ENCODE data around the gene CLEC5A. TPM values are rescaled to one million over a fixed set of nuclear protein-coding genes. Genes with fewer than 3 reads are reported as not detected.
"Not testable (repeated sequence)": the region's sequence is repeated elsewhere in the genome, so short reads cannot be mapped to it uniquely, and the experiment has no call there.

CLEC5A gene
- total RNA-seq, 1 donor from 2014 or later: not detected

GRCh38 chr7:141949451-141949850, 2.7 kb upstream of the CLEC5A start:
- no peak for DNase-seq (ENCODE audit: low read depth)

- DNase-seq (ENCODE audit: low read depth): no peak
Observed at GRCh38 chr7:141949021-141949420, 2.2 kb upstream of the CLEC5A start.

GRCh38 chr7:141945356-141945755, 1.4 kb downstream of the CLEC5A start:
- DNase-seq (ENCODE audit: low read depth): no peak

- DNase-seq (ENCODE audit: low read depth): no peak
Observed at GRCh38 chr7:141944811-141945210, 2.0 kb downstream of the CLEC5A start.

- DNase-seq (ENCODE audit: low read depth): no peak
Observed at GRCh38 chr7:141943846-141944245, 2.9 kb downstream of the CLEC5A start.

- DNase-seq (ENCODE audit: low read depth): no peak
Observed at GRCh38 chr7:141941075-141941474, 5.7 kb downstream of the CLEC5A start.

GRCh38 chr7:141930211-141930610, 16.6 kb downstream of the CLEC5A start:
- no peak for DNase-seq (ENCODE audit: low read depth)

- no peak for DNase-seq (ENCODE audit: low read depth)
Observed at GRCh38 chr7:141928845-141929195, 18.0 kb downstream of the CLEC5A start.

GRCh38 chr7:141928146-141928844, 18.5 kb downstream of the CLEC5A start:
- no peak for DNase-seq (ENCODE audit: low read depth)

GRCh38 chr7:141920281-141920680, 26.5 kb downstream of the CLEC5A start:
- DNase-seq (ENCODE audit: low read depth): no peak

- DNase-seq (ENCODE audit: low read depth): no peak
Observed at GRCh38 chr7:141916099-141916498, 30.7 kb downstream of the CLEC5A start, which contains the start of gene OR9A4. OR9A4 (plus strand) TSS chr7:141916399; CDS start chr7:141918876, 2,477 bp downstream.

- DNase-seq (ENCODE audit: low read depth): peak; percentile 60
Observed at GRCh38 chr7:141915565-141915964, 31.2 kb downstream of the CLEC5A start.

- no peak for DNase-seq (ENCODE audit: low read depth)
Observed at GRCh38 chr7:141911391-141911790, 35.4 kb downstream of the CLEC5A start.

GRCh38 chr7:141906285-141906684, 40.5 kb downstream of the CLEC5A start:
- no peak for DNase-seq (ENCODE audit: low read depth)

- not testable (repeated sequence) for DNase-seq (ENCODE audit: low read depth)
Observed at GRCh38 chr7:141899366-141899765, 47.4 kb downstream of the CLEC5A start.

GRCh38 chr7:141891336-141891735, 55.4 kb downstream of the CLEC5A start:
- DNase-seq (ENCODE audit: low read depth): no peak

GRCh38 chr7:141889321-141889720, 57.5 kb downstream of the CLEC5A start:
- no peak for DNase-seq (ENCODE audit: low read depth)

GRCh38 chr7:141884539-141885225, 62.1 kb downstream of the CLEC5A start:
- no peak for DNase-seq (ENCODE audit: low read depth)

GRCh38 chr7:141880960-141881359, 65.8 kb downstream of the CLEC5A start:
- no peak for DNase-seq (ENCODE audit: low read depth)

GRCh38 chr7:141877365-141877764, 69.4 kb downstream of the CLEC5A start:
- DNase-seq (ENCODE audit: low read depth): no peak
